BLaER1 (cell line): Measurements from ENCODE around the gene PRR15L.

Source experiments
- H3K27ac ChIP-seq: shearing (Covaris generic); formaldehyde crosslinking; 2 replicates; pipeline ENCODE4 v1.8.1; 2022
- H3K27me3 ChIP-seq: shearing (Covaris generic); formaldehyde crosslinking; 2 replicates; pipeline ENCODE4 v1.8.1; 2022
- H3K36me3 ChIP-seq: shearing (Covaris generic); formaldehyde crosslinking; 2 replicates; pipeline ENCODE4 v1.8.1; 2022
- H3K4me1 ChIP-seq: shearing (Covaris generic); formaldehyde crosslinking; 2 replicates; pipeline ENCODE4 v1.8.1; 2022
- H3K4me2 ChIP-seq: shearing (Covaris generic); formaldehyde crosslinking; 2 replicates; pipeline ENCODE4 v1.8.1; 2022
- H3K4me3 ChIP-seq: shearing (Covaris generic); formaldehyde crosslinking; 2 replicates; pipeline ENCODE4 v1.8.1; 2022
- H3K9ac ChIP-seq: shearing (Covaris generic); formaldehyde crosslinking; 2 replicates; pipeline ENCODE4 v1.8.1; 2022
- H3K9me3 ChIP-seq: shearing (Covaris generic); formaldehyde crosslinking; 2 replicates; pipeline ENCODE4 v1.8.1; 2022
- H4K20me1 ChIP-seq: shearing (Covaris generic); formaldehyde crosslinking; 2 replicates; pipeline ENCODE4 v1.8.1; 2022
- Cebpa-rat ChIP-seq: shearing (Covaris generic); IDR thresholded peaks from 2 replicates; pipeline ENCODE4 v1.8.1; 2022

PRR15L gene

DNA sequence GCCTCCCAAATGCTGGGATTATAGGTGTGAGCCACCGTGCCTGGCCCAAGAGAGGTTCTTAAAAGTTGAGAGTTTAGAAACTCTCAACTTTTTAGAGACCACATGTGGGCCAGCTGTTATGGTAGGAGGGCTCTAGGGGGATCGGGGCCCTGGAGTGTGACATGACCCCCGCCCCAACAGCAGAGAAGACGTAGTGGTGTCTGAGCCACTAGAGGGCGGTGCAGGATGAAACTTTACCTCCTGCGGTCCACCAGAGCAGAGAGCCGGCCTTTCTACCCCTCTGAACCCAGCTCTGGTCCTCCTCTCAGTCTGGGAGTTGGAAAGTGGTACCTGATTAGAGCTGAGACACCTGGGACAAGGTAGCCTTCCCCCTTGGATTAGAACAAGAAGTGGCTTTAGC, 20.6 kb upstream of the PRR15L start:
- Histone ChIP-seq H3K4me1 (peaks cover 39% of the 10 kb centered on the region), H3K36me3 (peaks cover 99% of the 10 kb centered on the region), H3K4me3 (no peak overlapping the region), H4K20me1 (peaks cover 24% of the 10 kb centered on the region; the same call in 1 of the 2 replicates), H3K4me2 (no peak overlapping the region), H3K27me3 (no peaks in the 10 kb centered on the region), H3K9ac (no peak overlapping the region), H3K27ac (no peak overlapping the region), H3K9me3 (no peaks in the 10 kb centered on the region)
- no peak for TF ChIP-seq Cebpa-rat

DNA sequence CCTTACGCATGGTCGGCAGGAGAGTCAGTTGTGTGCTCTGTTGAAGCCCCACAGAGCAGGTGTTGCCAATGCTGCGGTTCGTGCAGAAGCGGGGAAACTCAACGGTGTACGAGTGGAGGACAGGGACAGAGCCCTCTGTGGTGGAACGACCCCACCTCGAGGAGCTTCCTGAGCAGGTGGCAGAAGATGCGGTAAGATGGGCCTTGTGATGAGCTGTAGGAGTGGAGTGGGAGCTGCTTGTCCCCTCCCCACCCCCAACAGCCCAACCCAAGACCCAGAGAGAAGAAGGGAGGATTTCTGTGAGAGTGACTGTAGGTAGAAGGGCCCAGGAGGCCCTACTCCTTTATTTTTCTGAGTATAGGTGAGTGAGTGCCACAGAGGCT, 18.1 kb upstream of the PRR15L start:
- Histone ChIP-seq H3K4me2 (peak overlapping the region; percentile 31), H3K27ac (peak overlapping the region; percentile 47; the same call in 1 of the 2 replicates), H3K27me3 (no peaks in the 10 kb centered on the region), H3K4me1 (peaks cover 36% of the 10 kb centered on the region), H4K20me1 (0 out of 2 replicates have a peak, but pooled peaks cover 3% of the 10 kb centered on the region), H3K9ac (peak overlapping the region; percentile 35; the same call in 1 of the 2 replicates), H3K36me3 (peaks cover 74% of the 10 kb centered on the region), H3K9me3 (no peaks in the 10 kb centered on the region), H3K4me3 (no peak overlapping the region)
- TF ChIP-seq Cebpa-rat, result no peak

DNA sequence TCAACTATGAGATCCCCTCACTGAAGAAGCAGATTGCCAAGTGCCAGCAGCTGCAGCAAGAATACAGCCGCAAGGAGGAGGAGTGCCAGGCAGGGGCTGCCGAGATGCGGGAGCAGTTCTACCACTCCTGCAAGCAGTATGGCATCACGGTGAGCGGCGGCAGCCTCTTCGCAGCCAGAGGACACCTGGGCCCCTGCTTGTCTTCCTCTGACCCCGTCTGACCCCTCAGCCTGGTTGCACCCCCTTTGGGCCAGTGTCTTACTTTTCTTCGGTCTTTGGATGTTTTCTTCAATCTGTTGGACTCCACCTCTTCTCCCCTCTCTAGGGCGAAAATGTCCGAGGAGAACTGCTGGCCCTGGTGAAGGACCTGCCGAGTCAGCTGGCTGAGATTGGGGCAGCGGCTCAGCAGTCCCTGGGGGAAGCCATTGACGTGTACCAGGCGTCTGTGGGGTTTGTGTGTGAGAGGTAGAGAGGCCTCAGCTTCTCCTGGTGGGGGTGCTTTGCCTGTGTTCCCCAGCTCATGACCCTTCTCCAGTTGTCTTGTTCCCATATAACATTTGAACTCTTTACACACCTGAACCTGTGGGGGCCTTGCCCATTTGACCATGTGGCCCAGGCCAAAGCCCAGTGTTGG, 17.6 kb upstream of the PRR15L start:
- peaks cover 69% of the 10 kb centered on the region for H3K36me3 ChIP-seq
- no peaks in the 10 kb centered on the region for H3K9me3 ChIP-seq
- H3K4me3 ChIP-seq, result no peak overlapping the region
- peak overlapping the region; percentile 31 for H3K4me2 ChIP-seq
- no peaks in the 10 kb centered on the region for H3K27me3 ChIP-seq
- H4K20me1 ChIP-seq, result no peaks in the 10 kb centered on the region
- H3K27ac ChIP-seq, result peak overlapping the region; percentile 47; the same call in 1 of the 2 replicates
- peak overlapping the region; percentile 35; the same call in 1 of the 2 replicates for H3K9ac ChIP-seq
- no peak for TF ChIP-seq Cebpa-rat
- peaks cover 35% of the 10 kb centered on the region for H3K4me1 ChIP-seq

DNA sequence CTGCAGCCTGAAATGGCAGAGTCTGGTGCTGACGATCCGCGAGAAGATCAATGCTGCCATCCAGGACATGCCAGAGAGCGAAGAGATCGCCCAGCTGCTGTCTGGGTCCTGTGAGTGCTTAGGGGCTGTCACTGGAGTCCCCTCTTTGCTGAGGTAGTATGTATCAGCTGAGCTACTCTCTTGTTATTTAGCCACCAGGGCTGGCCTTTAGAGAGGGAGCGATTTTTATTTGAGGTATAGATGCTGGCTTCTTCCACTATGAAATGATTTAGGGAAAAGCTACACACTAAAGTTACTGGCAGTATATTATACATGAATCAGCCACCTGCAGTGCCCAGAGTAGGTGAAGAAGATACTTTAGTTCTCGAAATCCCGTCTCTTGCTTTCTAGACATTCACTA, 15.9 kb upstream of the PRR15L start:
- no peak overlapping the region for H3K4me2 ChIP-seq
- H3K36me3 ChIP-seq, result peaks cover 52% of the 10 kb centered on the region
- no peaks in the 10 kb centered on the region for H3K27me3 ChIP-seq
- no peak overlapping the region for H3K9ac ChIP-seq
- no peaks in the 10 kb centered on the region for H4K20me1 ChIP-seq
- peaks cover 44% of the 10 kb centered on the region for H3K4me1 ChIP-seq
- no peaks in the 10 kb centered on the region for H3K9me3 ChIP-seq
- no peak overlapping the region for H3K27ac ChIP-seq
- TF ChIP-seq Cebpa-rat, result no peak
- H3K4me3 ChIP-seq, result no peak overlapping the region

DNA sequence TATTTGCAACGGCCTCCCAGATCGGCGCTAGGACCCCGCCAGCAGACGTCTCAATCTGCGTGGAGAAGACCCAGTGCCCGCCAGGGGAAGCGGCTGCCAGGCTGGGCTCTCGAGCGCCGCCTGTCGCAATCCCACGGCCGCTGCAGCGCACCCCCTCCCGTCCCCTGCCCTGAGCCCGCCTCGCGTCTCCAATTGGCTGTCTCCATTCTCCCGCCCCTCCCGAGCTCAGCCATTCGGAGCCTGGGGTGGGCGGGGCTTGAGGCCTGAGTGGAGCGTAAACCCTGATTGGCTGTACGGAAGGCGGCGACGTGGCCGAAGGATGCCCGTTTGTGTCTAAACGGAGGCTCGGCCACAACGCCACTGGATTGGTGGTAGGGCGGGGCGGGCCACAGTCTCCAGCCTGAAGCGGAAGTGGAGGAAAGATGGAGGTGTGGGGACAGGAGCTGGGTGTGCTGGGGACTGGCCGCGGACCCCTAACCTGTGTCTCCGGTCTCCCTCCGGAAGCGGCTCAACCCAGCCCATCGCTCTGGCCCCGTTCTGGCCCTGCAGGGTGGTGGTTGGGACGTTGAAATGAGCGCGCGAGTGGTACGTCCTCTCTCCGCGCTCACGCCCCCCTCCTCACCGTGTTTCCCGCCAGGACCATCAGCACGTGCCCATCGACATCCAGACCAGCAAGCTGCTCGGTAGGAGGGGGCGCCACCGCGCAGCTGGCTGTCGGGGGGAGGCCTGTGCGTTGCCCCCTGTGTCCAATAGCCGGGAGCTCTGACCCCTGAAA, 13.2 kb upstream of the PRR15L start, which contains the start of gene CDK5RAP3:
TSS of gene CDK5RAP3 (plus strand) at position 389 of the 775 bp plus-strand sequence. CDS start at position 423, 34 bp downstream.
- Histone ChIP-seq H3K36me3 (peaks cover 26% of the 10 kb centered on the region), H3K4me3 (peak within 1 kb of the TSS; percentile 93), H3K4me2 (peak within 1 kb of the TSS; percentile 85), H3K4me1 (peaks cover 43% of the 10 kb centered on the region), H3K27ac (peak within 1 kb of the TSS; percentile 83), H3K9me3 (no peaks in the 10 kb centered on the region), H3K9ac (peak within 1 kb of the TSS; percentile 82), H4K20me1 (no peaks in the 10 kb centered on the region), H3K27me3 (no peaks in the 10 kb centered on the region)
- TF ChIP-seq Cebpa-rat, result peak; percentile 29; the same call in 1 of the 2 replicates

DNA sequence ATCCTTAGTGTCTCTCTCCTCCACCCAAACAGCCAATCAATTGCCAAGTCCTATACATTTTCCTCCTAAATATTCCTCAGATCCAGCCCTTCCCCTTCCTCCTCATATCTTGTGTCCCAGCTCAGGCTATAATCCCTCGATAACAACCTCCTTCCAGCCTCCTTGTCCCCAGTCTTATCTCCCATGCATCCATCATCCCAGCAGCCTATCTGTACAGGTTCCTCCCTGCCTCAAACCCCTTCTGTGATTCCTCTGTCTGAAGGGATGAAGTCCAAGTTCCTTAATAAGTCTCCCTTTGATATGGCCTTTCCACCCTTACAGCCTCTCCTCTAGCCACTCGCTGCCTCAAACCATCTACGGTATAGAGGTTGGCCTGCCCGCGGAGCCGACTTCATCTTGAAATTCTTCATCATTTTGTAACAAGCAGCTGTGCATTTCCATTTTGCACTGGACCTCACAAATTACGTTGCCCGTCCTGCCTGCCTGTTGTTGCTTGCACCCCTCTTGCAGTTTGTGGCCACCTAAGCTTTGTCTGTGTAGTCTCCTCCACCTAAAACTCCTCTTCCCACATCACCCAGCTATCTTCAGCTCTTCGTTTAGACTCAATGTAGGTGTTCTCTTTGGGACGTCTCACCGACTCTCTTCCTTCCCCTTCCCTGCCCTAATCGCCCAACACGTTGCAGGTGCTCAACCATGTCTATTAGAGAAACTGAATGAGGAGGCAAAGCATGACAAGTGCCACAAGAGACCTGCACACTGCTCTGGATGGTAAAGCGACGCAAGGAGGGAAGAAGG, 12.4 kb upstream of the PRR15L start:
- Histone ChIP-seq H3K4me1 (peaks cover 35% of the 10 kb centered on the region), H3K27ac (peak overlapping the region; percentile 55; the same call in 1 of the 2 replicates), H3K9me3 (no peaks in the 10 kb centered on the region), H3K9ac (0 out of 2 replicates have a peak overlapping the region, but pooled peaks have one; percentile 28), H3K4me3 (peak overlapping the region; percentile 93), H4K20me1 (no peaks in the 10 kb centered on the region), H3K4me2 (peak overlapping the region; percentile 85), H3K27me3 (no peaks in the 10 kb centered on the region), H3K36me3 (peaks cover 18% of the 10 kb centered on the region)
- no peak for TF ChIP-seq Cebpa-rat

DNA sequence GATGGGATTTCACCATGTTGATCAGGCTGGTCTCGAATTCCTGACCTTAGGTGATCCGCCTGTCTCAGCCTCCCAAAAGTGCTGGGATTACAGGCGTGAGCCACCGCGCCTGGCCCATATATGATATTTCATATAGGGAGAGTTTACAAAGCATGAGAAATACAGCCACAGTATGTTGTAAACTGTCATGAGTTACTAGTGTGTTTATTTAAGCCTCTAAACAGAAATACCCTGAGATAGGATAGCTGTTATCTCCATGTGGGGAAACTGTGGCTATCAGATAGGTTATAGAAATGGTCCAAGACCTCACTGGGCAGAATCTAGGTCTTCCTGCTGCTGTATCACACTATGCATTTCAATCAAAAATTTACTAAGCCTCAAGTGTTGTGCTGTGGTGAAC, 11.2 kb upstream of the PRR15L start:
- no peak overlapping the region for H3K9ac ChIP-seq
- no peak overlapping the region for H3K27ac ChIP-seq
- no peak for TF ChIP-seq Cebpa-rat
- H3K4me3 ChIP-seq, result no peak overlapping the region
- H3K27me3 ChIP-seq, result no peaks in the 10 kb centered on the region
- no peak overlapping the region for H3K4me2 ChIP-seq
- H4K20me1 ChIP-seq, result no peaks in the 10 kb centered on the region
- H3K9me3 ChIP-seq, result no peaks in the 10 kb centered on the region
- peaks cover 32% of the 10 kb centered on the region for H3K4me1 ChIP-seq
- peaks cover 6% of the 10 kb centered on the region for H3K36me3 ChIP-seq

DNA sequence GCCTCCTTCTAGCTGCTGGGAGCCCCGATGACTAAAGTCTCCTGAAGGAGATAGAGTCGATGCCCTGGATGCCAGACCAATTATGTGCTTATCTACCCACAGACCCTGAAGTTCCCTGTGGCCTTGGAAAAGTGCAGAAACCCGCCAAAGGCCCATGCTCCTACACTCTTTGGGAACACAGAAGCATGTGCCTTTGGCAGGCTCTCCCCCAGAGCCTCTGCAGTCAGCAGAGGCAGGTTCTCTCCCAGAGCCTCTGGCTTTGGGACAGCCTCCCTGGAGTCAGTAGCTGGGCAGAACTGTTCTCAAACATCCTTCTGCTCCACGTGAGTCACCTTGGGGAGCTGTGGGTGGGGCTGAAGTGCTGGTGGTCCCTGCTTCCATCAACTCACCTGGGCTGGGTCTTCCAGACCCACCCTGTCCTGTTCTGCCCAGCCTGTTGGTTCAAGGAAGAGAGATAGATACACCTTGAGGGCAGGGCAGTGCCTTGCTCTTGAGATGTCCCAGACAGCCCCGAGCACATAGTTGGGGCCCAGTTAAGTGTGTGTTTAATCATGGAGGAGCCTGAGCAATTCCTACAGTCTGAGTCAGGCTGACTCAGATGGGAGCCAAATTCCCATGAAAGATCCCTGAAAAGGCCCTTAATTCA, 10.0 kb upstream of the PRR15L start:
- H3K27ac ChIP-seq, result no peak overlapping the region

DNA sequence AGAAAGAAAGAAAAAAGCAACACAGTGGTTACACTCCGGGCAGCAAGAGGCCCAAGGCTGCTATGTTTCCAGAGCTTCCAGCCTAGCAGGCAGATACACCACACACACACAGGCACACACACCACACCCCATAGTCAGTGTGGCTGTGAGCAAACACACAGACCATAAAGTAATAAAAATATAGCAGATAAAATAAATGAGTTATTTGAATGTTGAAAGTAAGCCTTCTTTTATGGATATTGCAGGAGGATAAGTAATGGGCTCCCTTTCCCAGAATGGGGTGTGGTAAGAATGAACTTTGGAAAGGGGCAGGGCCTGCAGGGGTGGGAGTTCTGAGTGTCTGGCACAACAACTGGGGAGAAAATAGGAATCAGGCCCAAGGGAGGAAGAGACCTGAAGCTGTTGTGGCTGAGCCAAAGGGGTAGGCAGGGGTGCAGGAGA, 8.4 kb upstream of the PRR15L start:
- Histone ChIP-seq H3K9me3 (no peaks in the 10 kb centered on the region), H3K9ac (no peak overlapping the region), H3K27me3 (no peaks in the 10 kb centered on the region), H3K4me2 (no peak overlapping the region), H3K27ac (no peak overlapping the region), H3K36me3 (no peaks in the 10 kb centered on the region), H3K4me3 (no peak overlapping the region), H4K20me1 (no peaks in the 10 kb centered on the region), H3K4me1 (peaks cover 12% of the 10 kb centered on the region)
- no peak for TF ChIP-seq Cebpa-rat

More for the DNA sequence above, 10.0 kb upstream of the PRR15L start:
- H3K27me3 ChIP-seq, result no peaks in the 10 kb centered on the region
- TF ChIP-seq Cebpa-rat, result no peak
- no peak overlapping the region for H3K9ac ChIP-seq
- peaks cover 28% of the 10 kb centered on the region for H3K4me1 ChIP-seq
- no peak overlapping the region for H3K4me2 ChIP-seq
- no peaks in the 10 kb centered on the region for H4K20me1 ChIP-seq
- no peaks in the 10 kb centered on the region for H3K36me3 ChIP-seq
- H3K4me3 ChIP-seq, result no peak overlapping the region
- no peaks in the 10 kb centered on the region for H3K9me3 ChIP-seq
